A549 (cell line): ENCODE results near the gene THY1. TPM values are rescaled to one million over a fixed set of nuclear protein-coding genes. Genes with fewer than 3 reads are reported as not detected.

Experiments used
- ATAC-seq, 2 experiments: fragments of 200-7000 bp in 1 of 2; fragments of >200 bp in 1 of 2; cut with Nextera tagmentation in 1 of 2; cut with Tn5 transposase in 1 of 2; 3 replicates each; pipeline versions ENCODE4 v1.8.0 to v1.9.1; 2018 to 2020; ENCODE audit warnings: mild to moderate bottlenecking in 1 of 2, moderate library complexity in 1 of 2
- CTCF ChIA-PET: fragments of 300-600 bp; sonication (Branson Sonifier 250); formaldehyde crosslinking; extraction: SDS; loops from one replicate; lab custom pipeline; 2021; ENCODE audit warnings: antibody characterized with exemption, inconsistent platforms; lab: Yijun Ruan, JAX
- POLR2A ChIA-PET: fragments of 350-600 bp; formaldehyde crosslinking; extraction: SDS; loops from one replicate; lab custom pipeline; 2021; ENCODE audit warnings: antibody characterized with exemption, inconsistent platforms; lab: Yijun Ruan, JAX
- DNase-seq, 2 experiments: peaks; one replicate each; pipeline versions ENCODE4 v3.0.0 to v3.0.0-alpha.2; 2011 to 2016; ENCODE audit warnings: low read depth in 1 of 2, low spot score in 1 of 2
- FAIRE-seq: peaks from 2 replicates; lab custom pipeline; 2011; peaks lifted over from hg19 to GRCh38; lab: Jason Lieb, UNC
- H3K27ac ChIP-seq, 2 experiments: fragments of >200 bp; sonication (Bioruptor Twin); formaldehyde crosslinking; 3 replicates each; pipeline ENCODE4 v1.5.1; 2016 to 2017
- H3K4me1 ChIP-seq: fragments of >200 bp; sonication (Bioruptor Twin); formaldehyde crosslinking; 3 replicates; pipeline ENCODE4 v1.6.1; 2016
- H3K4me2 ChIP-seq: fragments of >200 bp; sonication (Bioruptor Twin); formaldehyde crosslinking; 3 replicates; pipeline ENCODE4 v1.6.1; 2016
- H3K4me3 ChIP-seq: fragments of >200 bp; sonication (Bioruptor Twin); formaldehyde crosslinking; 3 replicates; pipeline ENCODE4 v1.5.1; 2016
- H3K9me3 ChIP-seq: fragments of >200 bp; sonication (Bioruptor Twin); formaldehyde crosslinking; 3 replicates; pipeline ENCODE4 v1.6.1; 2016
- CBX2 ChIP-seq: fragments of 200-600 bp; sonication (generic); IDR thresholded peaks from 2 replicates; pipeline ENCODE4 v1.6.1; 2016; ENCODE audit warnings: low read depth, mild to moderate bottlenecking, borderline replicate concordance
- CEBPB ChIP-seq, 2 experiments: fragments of >200 bp in 1 of 2; sonication (Bioruptor Twin) in 1 of 2; formaldehyde crosslinking in 1 of 2; IDR thresholded peaks; 2 replicates each; pipeline ENCODE4 v1.6.1; 2012 to 2016
- CHD2 ChIP-seq: fragments of 150-350 bp; IDR thresholded peaks from 2 replicates; pipeline ENCODE4 v1.6.1; 2014; ENCODE audit warnings: low read length; ENCODE audit not compliant: partially characterized antibody
- EHMT2 ChIP-seq: fragments of 200-600 bp; sonication (generic); IDR thresholded peaks from 2 replicates; pipeline ENCODE4 v1.6.1; 2016; ENCODE audit warnings: antibody characterized with exemption, low read depth, mild to moderate bottlenecking, moderate library complexity
- ESRRA ChIP-seq: fragments of 150-350 bp; IDR thresholded peaks from 2 replicates; pipeline ENCODE4 v1.6.1; 2014; ENCODE audit warnings: mild to moderate bottlenecking, low read length, borderline replicate concordance
- FOSL2 ChIP-seq, 2 experiments: fragments of 450-650 bp in 1 of 2; fragments of >200 bp in 1 of 2; sonication (Bioruptor Twin) in 1 of 2; formaldehyde crosslinking; IDR thresholded peaks; 2 replicates each; pipeline versions ENCODE4 v1.5.0 to v1.6.1; 2016 to 2020; ENCODE audit warnings: mild to moderate bottlenecking in 1 of 2, moderate library complexity in 1 of 2
- HDAC2 ChIP-seq: fragments of 200-600 bp; sonication (generic); IDR thresholded peaks from 2 replicates; pipeline ENCODE4 v1.6.1; 2016
- HOXB13 ChIP-seq: fragments of 250-450 bp; sonication (Bioruptor Pico); IDR thresholded peaks from 2 replicates; pipeline ENCODE4 v1.5.0; 2020; ENCODE audit warnings: low read depth, mild to moderate bottlenecking, moderate library complexity
- KDM5A ChIP-seq: fragments of 200-600 bp; sonication (generic); IDR thresholded peaks from 2 replicates; pipeline ENCODE4 v1.6.1; 2016; ENCODE audit warnings: antibody characterized with exemption, mild to moderate bottlenecking
- MAFK ChIP-seq: fragments of 450-650 bp; IDR thresholded peaks from 2 replicates; pipeline ENCODE4 v1.6.1; 2014; ENCODE audit not compliant: partially characterized antibody
- MAZ ChIP-seq: fragments of 150-350 bp; IDR thresholded peaks from 2 replicates; pipeline ENCODE4 v1.6.1; 2014; ENCODE audit warnings: antibody characterized with exemption, low read depth, low read length, borderline replicate concordance
- MYC ChIP-seq: IDR thresholded peaks from 2 replicates; pipeline ENCODE4 v1.6.1; 2012; ENCODE audit warnings: mild to moderate bottlenecking, inconsistent platforms, low read length, improper control_type of control experiment, borderline replicate concordance
- NPAS2 ChIP-seq: fragments of 250-450 bp; sonication (Bioruptor Pico); IDR thresholded peaks from 2 replicates; pipeline ENCODE4 v1.8.0; 2022; ENCODE audit warnings: mild to moderate bottlenecking, moderate library complexity, borderline replicate concordance
- PHF8 ChIP-seq: fragments of 200-600 bp; sonication (generic); IDR thresholded peaks from 2 replicates; pipeline ENCODE4 v1.6.1; 2016; ENCODE audit warnings: low read depth, mild to moderate bottlenecking, antibody characterized with exemption, moderate library complexity, borderline replicate concordance
- POLR2A ChIP-seq: IDR thresholded peaks from 2 replicates; pipeline ENCODE4 v1.6.1; 2012; ENCODE audit warnings: mild to moderate bottlenecking, low read length
- TFCP2L1 ChIP-seq: fragments of 250-450 bp; sonication (Bioruptor Pico); IDR thresholded peaks from 2 replicates; pipeline ENCODE4 v1.5.0; 2021; ENCODE audit warnings: mild to moderate bottlenecking
- ZC3H11A ChIP-seq: fragments of 450-650 bp; IDR thresholded peaks from 2 replicates; pipeline ENCODE4 v1.6.1; 2014; ENCODE audit warnings: antibody characterized with exemption, mild to moderate bottlenecking
- ZFP36 ChIP-seq: fragments of 450-650 bp; IDR thresholded peaks from 2 replicates; pipeline ENCODE4 v1.6.1; 2014; ENCODE audit warnings: borderline replicate concordance; ENCODE audit not compliant: partially characterized antibody
- ZNF302 ChIP-seq: fragments of 250-450 bp; sonication (Bioruptor Pico); IDR thresholded peaks from 2 replicates; pipeline ENCODE4 v1.9.0; 2021; ENCODE audit warnings: inconsistent platforms, mild to moderate bottlenecking, moderate library complexity
- ZSCAN20 ChIP-seq: fragments of 250-450 bp; sonication (Bioruptor Pico); IDR thresholded peaks from 2 replicates; pipeline ENCODE4 v1.8.0; 2022; ENCODE audit warnings: mild to moderate bottlenecking, moderate library complexity
- WGBS: methylation state at CpG from one replicate; pipeline ENCODE4 v1.1.6; 2017; ENCODE audit errors: missing lambda C conversion rate; 5-methylcytosine and 5-hydroxymethylcytosine counted together
- polyA plus RNA-seq, 4 experiments: library from polyadenylated mRNA; depleted of rRNA in 3 of 4; stranded (reverse); fragments of >200 nt; fragmentation: RNase III in 1 of 4; extraction: RNeasy Plus Mini Kit Qiagen cat#74134 plus additional on column Dnase treatment in 1 of 4; gene quantifications; 2 replicates in 3 of 4; 3 replicates in 1 of 4; pipeline ENCODE4 v1.2.3, GENCODE V29; 2011 to 2017
- TF ChIP-seq, protein P1 (sequence below): IDR thresholded peaks from 2 replicates; pipeline ENCODE4 v1.6.1; 2012; ENCODE audit warnings: low read depth, borderline replicate concordance
- TF ChIP-seq, protein P2 (sequence below): IDR thresholded peaks from 2 replicates; pipeline ENCODE4 v1.6.1; 2012
- TF ChIP-seq, protein P3 (sequence below): fragments of 450-650 bp; IDR thresholded peaks from 2 replicates; pipeline ENCODE4 v1.6.1; 2014; ENCODE audit warnings: antibody characterized with exemption
- TF ChIP-seq, protein P4 (sequence below): fragments of >200 bp; sonication (Bioruptor Twin); formaldehyde crosslinking; IDR thresholded peaks from 3 replicates; pipeline ENCODE4 v1.6.1; 2016
- TF ChIP-seq, protein P5 (sequence below): fragments of 250-450 bp; sonication (Bioruptor Pico); IDR thresholded peaks from 2 replicates; pipeline ENCODE4 v1.5.0; 2021; ENCODE audit warnings: mild to moderate bottlenecking, moderate library complexity, borderline replicate concordance

THY1 gene
- polyA plus RNA-seq, 2 of the 4 experiments (the other 2 are of a cell fraction), result 7.1 to 19.9 TPM

DNA sequence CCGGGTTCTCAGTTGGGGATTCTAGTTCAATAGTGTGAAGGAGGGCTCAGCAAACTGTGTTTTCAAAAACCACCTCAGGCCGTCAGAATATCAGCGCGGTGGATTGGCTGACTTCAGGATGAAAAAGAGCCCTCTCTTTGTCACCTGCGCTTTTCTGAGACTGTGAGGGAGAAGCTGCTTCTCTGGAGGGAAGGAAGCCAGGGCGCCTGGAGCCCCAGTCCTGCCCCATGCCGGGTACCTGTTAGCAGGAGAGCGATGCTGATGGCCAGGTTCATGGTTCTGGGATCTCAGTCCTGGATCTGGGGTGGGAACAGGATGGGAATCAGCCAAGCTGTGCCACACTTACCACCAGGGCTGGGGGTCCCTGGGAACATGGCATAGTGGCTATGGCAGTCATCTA lies 2.3 kb downstream of the THY1 start:
- TF ChIP-seq, protein P1, sequence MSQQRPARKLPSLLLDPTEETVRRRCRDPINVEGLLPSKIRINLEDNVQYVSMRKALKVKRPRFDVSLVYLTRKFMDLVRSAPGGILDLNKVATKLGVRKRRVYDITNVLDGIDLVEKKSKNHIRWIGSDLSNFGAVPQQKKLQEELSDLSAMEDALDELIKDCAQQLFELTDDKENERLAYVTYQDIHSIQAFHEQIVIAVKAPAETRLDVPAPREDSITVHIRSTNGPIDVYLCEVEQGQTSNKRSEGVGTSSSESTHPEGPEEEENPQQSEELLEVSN, result no peak
- no peak for TF ChIP-seq CBX2
- no peak for TF ChIP-seq PHF8
- TF ChIP-seq CEBPB (IDR thresholded peaks at IDR 0.05), result no peak
- TF ChIP-seq KDM5A, result no peak
- TF ChIP-seq, protein P2, sequence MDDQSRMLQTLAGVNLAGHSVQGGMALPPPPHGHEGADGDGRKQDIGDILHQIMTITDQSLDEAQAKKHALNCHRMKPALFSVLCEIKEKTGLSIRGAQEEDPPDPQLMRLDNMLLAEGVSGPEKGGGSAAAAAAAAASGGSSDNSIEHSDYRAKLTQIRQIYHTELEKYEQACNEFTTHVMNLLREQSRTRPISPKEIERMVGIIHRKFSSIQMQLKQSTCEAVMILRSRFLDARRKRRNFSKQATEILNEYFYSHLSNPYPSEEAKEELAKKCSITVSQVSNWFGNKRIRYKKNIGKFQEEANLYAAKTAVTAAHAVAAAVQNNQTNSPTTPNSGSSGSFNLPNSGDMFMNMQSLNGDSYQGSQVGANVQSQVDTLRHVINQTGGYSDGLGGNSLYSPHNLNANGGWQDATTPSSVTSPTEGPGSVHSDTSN, result no peak
- no peak for TF ChIP-seq EHMT2
- no peak for TF ChIP-seq NPAS2 (CRISPR knock-in tag)
- TF ChIP-seq, protein P3, sequence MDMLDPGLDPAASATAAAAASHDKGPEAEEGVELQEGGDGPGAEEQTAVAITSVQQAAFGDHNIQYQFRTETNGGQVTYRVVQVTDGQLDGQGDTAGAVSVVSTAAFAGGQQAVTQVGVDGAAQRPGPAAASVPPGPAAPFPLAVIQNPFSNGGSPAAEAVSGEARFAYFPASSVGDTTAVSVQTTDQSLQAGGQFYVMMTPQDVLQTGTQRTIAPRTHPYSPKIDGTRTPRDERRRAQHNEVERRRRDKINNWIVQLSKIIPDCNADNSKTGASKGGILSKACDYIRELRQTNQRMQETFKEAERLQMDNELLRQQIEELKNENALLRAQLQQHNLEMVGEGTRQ, result no peak
- no peak for TF ChIP-seq MAZ
- Histone ChIP-seq H3K4me2 (no peak overlapping the region), H3K9me3 (no peaks in the 10 kb centered on the region), H3K4me1 (peaks cover 6% of the 10 kb centered on the region; the same call in 1 of the 3 replicates), H3K4me3 (no peak overlapping the region), H3K27ac (no peak overlapping the region)
- ChIA-PET CTCF (interaction anchor here (3.1 kb wide), 1 partner anchor 54 kb away, joined by 9 read pairs; no protein-coding TSS in a partner anchor), POLR2A (no interaction called here)
- ATAC-seq (no peak), DNase-seq (no peak), FAIRE-seq (no peak)
- WGBS, result 82% methylated on average over 6 of the region's 8 CpGs

DNA sequence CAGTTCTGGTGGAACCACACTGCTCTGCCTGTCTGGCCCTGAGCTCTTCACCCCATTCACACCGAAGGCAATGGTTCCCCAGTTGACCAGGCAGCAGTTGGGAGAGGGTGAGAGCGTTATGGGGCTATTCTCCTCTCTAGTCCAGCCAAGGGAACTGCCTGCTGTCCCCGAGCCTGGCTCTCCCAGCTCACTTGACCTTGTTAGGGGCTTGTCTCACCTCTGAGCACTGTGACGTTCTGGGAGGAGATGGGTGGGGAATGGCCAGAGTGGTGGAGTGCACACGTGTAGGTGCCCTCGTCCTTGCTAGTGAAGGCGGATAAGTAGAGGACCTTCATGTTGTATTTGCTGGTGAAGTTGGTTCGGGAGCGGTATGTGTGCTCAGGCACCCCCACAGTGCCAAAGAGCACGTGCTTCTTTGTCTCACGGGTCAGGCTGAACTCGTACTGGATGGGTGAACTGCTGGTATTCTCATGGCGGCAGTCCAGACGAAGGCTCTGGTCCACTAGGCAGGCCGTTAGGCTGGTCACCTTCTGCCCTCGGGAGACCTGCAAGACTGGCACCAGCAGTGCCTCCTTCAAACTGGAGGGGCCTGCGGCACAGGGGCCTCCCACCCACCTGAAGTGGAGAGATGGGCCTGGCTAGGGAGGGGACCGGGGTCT lies 3.0 kb downstream of the THY1 start:
- FAIRE-seq, result no peak
- H3K4me2 ChIP-seq, result no peak overlapping the region
- TF ChIP-seq, protein P4, sequence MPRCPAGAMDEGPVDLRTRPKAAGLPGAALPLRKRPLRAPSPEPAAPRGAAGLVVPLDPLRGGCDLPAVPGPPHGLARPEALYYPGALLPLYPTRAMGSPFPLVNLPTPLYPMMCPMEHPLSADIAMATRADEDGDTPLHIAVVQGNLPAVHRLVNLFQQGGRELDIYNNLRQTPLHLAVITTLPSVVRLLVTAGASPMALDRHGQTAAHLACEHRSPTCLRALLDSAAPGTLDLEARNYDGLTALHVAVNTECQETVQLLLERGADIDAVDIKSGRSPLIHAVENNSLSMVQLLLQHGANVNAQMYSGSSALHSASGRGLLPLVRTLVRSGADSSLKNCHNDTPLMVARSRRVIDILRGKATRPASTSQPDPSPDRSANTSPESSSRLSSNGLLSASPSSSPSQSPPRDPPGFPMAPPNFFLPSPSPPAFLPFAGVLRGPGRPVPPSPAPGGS, result no peak
- no peak for TF ChIP-seq TFCP2L1 (CRISPR knock-in tag)
- no peak for TF ChIP-seq MAFK
- TF ChIP-seq MYC, result no peak
- TF ChIP-seq, protein P5, sequence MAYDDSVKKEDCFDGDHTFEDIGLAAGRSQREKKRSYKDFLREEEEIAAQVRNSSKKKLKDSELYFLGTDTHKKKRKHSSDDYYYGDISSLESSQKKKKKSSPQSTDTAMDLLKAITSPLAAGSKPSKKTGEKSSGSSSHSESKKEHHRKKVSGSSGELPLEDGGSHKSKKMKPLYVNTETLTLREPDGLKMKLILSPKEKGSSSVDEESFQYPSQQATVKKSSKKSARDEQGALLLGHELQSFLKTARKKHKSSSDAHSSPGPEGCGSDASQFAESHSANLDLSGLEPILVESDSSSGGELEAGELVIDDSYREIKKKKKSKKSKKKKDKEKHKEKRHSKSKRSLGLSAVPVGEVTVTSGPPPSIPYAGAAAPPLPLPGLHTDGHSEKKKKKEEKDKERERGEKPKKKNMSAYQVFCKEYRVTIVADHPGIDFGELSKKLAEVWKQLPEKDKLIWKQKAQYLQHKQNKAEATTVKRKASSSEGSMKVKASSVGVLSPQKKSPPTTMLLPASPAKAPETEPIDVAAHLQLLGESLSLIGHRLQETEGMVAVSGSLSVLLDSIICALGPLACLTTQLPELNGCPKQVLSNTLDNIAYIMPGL (CRISPR knock-in tag), result no peak
- no peak for TF ChIP-seq HOXB13 (CRISPR knock-in tag)
- TF ChIP-seq, protein P3, result no peak
- no peak for TF ChIP-seq ZSCAN20 (CRISPR knock-in tag)
- no peak for TF ChIP-seq ZC3H11A
- TF ChIP-seq ZNF302, result no peak
- TF ChIP-seq EHMT2, result no peak
- no peak for TF ChIP-seq CHD2
- TF ChIP-seq HDAC2, result no peak
- no peak for TF ChIP-seq ESRRA
- no peak for TF ChIP-seq POLR2A
- TF ChIP-seq, protein P1, result no peak
- no peak for TF ChIP-seq FOSL2 (IDR thresholded peaks at IDR 0.05)
- no peak for TF ChIP-seq FOSL2 (CRISPR knock-in tag; IDR thresholded peaks at IDR 0.05)
- TF ChIP-seq, protein P2, result no peak
- TF ChIP-seq ZFP36, result no peak
- ChIA-PET POLR2A (no interaction called here), CTCF (interaction anchor here (0.7 to 3.1 kb wide), 2 partner anchors 23 to 55 kb away, joined by 4 to 9 read pairs; no protein-coding TSS in a partner anchor)
- no peak overlapping the region for H3K27ac ChIP-seq
- DNase-seq, result no peak
- peaks cover 6% of the 10 kb centered on the region; the same call in 1 of the 3 replicates for H3K4me1 ChIP-seq
- WGBS, result 80% methylated on average over 9 of the region's 18 CpGs
- H3K4me3 ChIP-seq, result no peak overlapping the region
- H3K9me3 ChIP-seq, result no peaks in the 10 kb centered on the region
- ATAC-seq, result no peak
